GM21423 (cell line): ENCODE measurements around the gene FOXO1.
"Not testable (repeated sequence)": the region's sequence is repeated elsewhere in the genome, so short reads cannot be mapped to it uniquely, and the experiment has no call there.

Experiments
- ATAC-seq: cut with Tn5 transposase; IDR thresholded peaks from one replicate; pipeline ENCODE4 v1.9.1; 2021; ENCODE audit warnings: mild to moderate bottlenecking, moderate library complexity; ENCODE audit not compliant: unreplicated experiment

FOXO1 gene

DNA sequence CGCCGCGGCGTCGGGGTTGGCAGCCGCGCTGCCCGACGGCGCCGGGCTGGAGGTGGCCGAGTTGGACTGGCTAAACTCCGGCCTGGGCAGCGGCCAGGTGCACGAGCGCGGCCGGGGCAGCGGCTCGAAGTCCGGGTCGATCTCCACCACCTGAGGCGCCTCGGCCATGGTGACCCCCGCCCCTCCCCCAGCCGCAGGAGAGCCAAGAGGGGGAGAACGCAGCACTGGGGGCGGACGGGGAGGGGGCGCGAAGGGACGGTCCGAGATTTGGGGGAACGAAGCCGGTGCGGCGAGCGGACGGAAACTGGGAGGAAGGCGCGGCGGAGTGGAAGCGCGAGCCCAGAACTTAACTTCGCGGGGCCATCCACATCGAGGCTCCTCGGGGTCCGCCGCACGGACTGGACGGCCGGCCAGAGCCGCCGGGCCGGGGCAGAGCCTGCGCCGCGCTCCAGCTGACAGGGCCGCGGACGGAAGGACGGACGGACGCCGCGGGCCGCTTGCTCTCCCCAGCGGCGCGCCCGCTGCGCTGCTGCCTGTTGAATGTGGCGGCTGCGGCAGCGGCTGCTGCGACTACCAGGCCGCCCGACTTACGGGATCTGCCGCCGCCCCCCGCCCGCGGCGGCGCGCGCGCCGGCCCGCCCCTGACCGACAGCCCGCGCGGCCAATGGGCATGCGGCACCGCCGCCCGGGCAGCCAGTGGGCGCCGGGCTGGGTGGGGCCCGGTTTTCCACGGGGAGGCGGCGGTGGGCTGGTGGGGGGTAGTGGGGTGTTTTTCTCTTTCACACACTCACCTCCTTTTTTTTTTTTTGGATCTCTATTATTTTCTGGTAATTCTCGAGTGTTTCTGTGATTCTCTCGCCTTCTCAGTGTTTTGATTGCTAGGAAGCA is at the start of gene FOXO1:
Gene FOXO1, minus strand, starts transcription at position 597 of the 888 bp plus-strand sequence. Its CDS starts 429 bp downstream, at position 168.
- ATAC-seq: peak; percentile 56

DNA sequence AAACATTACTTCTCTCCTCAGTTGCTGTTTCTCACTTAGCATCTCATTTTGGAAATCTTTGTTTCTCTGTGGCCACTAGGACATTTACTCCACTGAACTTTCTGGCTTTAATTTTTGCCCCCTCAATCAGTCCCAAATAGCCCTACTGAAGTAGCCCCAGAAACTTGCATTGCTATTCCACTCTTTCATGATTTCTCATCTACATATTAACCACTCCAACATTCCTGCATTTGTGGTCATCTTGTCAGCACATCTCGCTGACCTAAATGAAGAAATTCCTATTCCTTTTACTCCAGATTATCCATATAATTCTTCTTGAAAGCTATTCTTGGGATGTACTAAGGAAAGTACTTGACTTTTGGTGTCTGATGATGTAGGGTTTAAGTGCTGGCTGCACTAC is 48.0 kb upstream of the FOXO1 start:
- ATAC-seq: not testable (repeated sequence)

GRCh38 chr13:40706439-40706838 is 40.0 kb upstream of the FOXO1 start:
- no peak for ATAC-seq

GRCh38 chr13:40697711-40698110 is 31.3 kb upstream of the FOXO1 start:
- peak; percentile 72 for ATAC-seq

- no peak for ATAC-seq
Observed at GRCh38 chr13:40694426-40694825, 28.0 kb upstream of the FOXO1 start.

GRCh38 chr13:40692946-40693345 is 26.5 kb upstream of the FOXO1 start:
- no peak for ATAC-seq

- no peak for ATAC-seq
Observed at GRCh38 chr13:40688781-40689180, 22.3 kb upstream of the FOXO1 start.

DNA sequence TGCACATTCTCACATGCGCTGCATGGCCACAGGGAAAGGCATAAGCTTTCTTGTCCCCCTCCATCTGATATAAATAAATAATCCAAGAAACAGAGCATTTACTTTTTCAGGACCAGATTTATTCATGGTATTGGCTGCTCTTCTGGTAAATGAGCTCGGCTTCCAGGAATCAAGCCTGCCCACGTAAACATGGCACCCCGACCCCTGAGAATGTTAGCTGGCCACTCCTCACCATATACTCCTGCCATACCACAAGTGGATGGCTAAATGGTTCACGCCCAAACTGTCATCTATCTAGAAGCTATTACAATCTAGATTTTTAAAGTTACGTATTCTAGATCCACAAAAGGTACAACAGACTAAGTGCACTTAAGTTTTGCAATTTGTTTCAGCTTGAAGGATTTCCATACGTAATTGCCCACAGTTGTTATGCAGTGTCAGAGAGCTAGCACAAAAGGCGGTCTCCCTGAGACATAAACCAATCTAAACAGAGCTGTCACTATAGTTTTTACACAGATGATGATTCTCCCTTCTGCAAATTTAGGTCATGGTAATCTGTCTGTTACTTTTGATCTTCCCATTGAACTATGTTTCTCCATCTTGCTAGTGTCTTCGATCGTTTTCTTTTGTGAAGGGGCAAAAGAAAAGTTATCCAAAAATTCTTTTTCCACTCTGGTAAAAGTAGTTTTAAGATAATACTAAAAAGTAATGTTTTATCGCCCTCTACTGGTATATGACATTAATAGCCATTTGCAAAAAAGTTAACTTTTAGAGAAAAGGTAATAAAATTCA is 16.2 kb upstream of the FOXO1 start:
- no peak for ATAC-seq

DNA sequence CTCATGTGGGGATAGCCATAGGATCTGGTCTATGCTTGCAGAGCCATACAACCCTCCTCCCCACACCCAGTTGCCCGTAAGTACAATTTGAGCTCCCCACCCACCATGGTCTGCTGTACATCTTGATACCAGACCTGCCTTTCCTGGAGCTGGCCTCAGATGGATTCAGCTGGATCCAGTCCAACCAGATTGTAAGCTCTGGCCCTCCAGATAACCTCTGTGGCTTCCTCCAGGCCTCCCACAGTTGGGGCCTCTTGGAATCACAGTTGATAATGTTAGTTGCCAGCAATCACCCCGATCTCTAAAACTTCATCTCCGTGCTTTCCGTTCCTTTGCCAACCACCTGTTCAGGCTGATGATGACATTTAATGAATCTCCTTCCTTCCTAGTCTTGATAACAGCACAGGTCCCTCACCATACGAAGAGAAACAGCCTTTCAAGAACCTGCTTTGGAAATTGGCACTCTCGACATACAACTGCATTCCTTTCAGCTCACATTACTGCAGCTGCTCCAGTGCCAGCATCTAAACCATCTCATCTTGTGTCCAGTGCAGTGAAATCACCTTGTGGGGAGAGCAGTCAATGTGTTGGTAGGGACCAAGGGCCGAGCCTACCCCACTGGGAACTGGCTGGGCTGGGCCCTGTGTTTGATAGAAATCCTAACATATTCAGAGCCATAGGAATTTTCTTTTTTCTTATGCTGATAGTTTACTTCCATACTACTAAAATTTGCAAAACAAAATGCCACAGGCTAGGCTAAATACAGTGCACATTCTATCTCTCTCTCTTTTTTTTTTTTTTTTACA is 15.1 kb upstream of the FOXO1 start:
- ATAC-seq: no peak

GRCh38 chr13:40680659-40681323 is 14.3 kb upstream of the FOXO1 start:
- ATAC-seq: no peak

- no peak for ATAC-seq
Observed at GRCh38 chr13:40679480-40679985, 13.1 kb upstream of the FOXO1 start.

DNA sequence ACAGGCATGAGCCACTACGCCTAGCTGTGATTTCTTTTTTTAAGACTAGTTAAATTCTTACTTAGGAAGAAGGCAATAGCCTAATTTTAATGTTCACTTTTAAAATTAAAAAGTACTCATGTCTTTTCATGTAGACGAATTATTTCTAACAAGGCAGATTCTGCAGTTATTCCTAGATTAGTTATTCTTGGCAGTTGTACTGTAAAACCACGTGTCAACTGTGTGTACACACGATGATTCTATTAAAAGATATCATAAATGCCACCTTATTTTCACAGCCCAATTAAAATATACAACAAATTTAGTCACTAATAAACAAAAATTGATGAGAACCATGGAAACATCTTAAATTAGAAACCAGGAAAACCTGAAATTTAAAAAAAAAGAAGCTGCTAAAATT is 10.6 kb upstream of the FOXO1 start:
- no peak for ATAC-seq

DNA sequence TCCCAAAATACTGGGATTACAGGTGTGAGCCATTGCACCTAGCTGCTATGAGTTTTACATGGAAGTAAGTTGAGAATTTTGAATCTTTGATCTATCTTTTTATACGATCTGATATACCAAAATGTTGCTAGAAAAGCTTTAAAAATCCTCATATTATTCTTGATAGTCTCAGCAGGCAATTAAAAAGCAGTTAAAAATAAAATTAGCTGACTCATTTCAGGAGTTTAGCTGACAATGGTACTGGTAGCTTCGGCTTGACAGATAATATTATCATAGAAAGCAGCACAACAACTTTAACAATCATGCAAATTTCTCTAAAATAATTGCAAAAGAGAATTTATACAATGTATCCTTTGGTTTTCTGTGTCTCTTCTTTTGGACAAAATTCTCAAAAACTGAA is 9.6 kb upstream of the FOXO1 start:
- no peak for ATAC-seq

DNA sequence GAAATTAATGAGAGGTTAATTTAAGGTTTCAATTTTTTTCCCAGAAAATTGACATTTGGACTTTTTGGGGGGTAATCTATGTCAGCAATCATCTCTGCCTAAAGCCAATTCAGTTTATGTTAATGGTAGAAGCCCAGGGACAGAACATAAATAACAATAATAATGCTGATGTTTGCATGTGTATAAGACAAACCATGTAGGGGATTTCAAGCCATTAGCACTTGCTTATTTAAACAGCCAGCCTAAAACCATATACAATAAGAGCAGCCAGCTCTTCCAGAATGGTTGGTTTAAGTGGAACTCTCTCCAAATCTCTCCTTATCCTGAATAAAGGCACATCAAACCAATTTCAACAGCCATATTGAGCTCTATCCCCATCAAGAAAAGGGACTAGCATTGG is 7.0 kb upstream of the FOXO1 start:
- ATAC-seq: no peak

DNA sequence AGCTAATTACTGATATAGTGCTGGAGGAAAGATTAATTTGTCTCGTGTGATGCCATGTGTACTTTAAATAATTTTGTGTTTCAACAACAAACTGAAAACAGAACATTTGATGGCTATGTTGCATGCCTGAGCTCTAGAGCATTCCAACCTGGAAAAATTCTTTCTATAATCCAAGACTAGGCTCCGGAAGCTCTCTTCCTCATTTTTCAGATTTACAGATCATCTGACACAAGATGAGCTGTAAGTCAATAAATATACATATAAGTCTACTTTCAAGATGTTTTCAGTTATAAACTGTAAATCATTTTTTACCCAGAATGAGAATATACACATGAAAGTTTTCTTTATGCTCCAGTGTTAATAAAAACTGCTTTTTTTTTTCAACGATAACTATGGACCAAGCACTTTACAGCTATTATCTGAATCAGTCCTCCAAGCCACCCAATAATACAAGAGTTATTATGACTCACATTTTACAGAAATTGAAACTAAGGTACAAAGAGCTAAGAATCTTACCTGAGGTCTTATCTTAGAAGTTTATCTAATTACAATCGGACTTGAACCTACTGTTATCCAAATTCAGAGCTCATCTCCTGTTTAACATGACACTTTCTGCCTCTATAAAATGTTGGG is 6.4 kb upstream of the FOXO1 start:
- ATAC-seq: no peak

DNA sequence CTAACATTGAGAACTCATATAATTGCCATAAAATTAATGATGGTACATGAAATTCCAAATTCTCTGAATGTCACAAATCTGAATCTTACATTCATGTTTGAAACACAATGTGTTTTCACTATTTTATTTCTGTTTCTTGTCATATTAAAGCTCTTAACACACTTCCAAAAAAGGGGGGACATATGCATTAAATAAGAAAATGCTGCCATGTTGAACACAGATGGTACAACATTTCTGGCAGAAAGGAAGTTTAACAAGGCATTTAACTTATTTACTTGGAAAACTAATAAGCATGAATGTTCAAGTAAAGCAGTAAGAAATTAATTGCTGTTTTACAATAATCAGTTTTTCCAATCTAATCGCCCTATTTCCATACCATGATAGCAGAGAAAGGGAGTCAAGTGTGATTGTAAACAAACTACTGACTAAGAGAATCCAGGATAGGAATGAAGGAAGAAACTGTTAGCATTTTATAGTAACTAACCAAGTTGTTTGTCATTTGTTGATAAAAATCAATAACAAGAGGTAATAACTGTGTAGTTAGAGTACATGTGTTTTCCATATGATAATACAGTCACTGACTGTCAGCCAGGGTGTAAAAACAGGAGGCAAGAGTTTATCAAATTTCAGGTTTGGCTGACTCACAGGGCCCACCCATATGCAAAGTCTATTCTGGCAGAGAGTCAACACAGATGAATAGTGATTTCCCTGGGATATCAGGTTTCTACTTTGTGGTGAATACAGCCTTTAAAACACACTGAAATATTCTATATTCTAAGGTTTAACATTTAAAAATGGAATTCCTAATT is 5.7 kb upstream of the FOXO1 start:
- ATAC-seq: no peak

DNA sequence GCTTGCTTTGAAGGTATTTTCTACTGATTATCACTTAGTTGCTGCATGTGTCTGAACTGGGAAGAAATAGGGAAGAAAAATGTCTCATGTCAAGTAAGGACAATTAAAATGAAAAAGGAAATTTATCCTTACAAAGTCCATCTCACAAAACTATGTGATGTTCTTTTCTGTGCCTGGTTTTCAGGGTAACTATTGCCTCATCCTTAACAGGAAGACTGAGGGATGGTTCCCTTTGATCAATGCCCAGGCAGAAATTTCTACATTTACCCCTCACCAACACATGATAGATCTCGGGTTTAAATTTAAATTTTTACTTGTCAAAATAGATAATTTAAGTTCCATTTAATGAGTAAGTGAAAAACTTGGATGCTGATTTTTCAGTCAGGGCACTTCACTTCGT is 3.9 kb upstream of the FOXO1 start:
- ATAC-seq: no peak

DNA sequence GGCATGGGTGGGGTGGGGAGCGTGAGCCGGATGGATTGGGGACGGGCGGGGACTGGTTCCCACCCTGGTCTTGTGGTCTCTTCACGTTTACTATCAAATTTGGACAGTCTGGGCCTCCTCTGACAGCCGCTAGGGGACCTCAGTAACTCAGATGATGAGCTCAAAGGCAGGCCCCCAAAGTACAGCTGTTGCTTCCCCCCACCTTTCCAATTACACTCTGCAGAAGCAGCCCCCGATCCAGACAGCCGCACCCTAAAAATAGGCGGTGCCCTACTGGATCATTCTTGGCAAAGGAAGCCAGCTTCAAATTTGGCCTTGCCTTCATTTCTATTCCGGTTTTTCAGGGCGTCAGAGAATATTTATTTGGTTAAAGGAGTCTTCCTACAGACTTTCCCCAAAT is 1.9 kb upstream of the FOXO1 start:
- no peak for ATAC-seq

GRCh38 chr13:40667622-40667978 is 1.2 kb upstream of the FOXO1 start:
- ATAC-seq: no peak
